ENCODE measurements around the gene SPC24. TPM values are rescaled to one million over a fixed set of nuclear protein-coding genes. Genes with fewer than 3 reads are reported as not detected.
"Not testable (repeated sequence)": the region's sequence is repeated elsewhere in the genome, so short reads cannot be mapped to it uniquely, and the experiment has no call there.

The SPC24 gene
- total and polyA plus RNA-seq, 8 donors = 0.20 to 1.4 (median 0.55) TPM

GRCh38 chr19:11190501-11190900, 34.9 kb upstream of the SPC24 start:
- DNase-seq (no peak), ATAC-seq (no peak), FAIRE-seq (no peak)
- H3K4me1 ChIP-seq = peaks cover 0 to 16% (median 0%) of the 10 kb centered on the region in 3 donors
- intact Hi-C loops (cut with DNase I) = no loop called here
- H3K4me3 ChIP-seq = no peak overlapping the region
- TF ChIP-seq, protein P1, sequence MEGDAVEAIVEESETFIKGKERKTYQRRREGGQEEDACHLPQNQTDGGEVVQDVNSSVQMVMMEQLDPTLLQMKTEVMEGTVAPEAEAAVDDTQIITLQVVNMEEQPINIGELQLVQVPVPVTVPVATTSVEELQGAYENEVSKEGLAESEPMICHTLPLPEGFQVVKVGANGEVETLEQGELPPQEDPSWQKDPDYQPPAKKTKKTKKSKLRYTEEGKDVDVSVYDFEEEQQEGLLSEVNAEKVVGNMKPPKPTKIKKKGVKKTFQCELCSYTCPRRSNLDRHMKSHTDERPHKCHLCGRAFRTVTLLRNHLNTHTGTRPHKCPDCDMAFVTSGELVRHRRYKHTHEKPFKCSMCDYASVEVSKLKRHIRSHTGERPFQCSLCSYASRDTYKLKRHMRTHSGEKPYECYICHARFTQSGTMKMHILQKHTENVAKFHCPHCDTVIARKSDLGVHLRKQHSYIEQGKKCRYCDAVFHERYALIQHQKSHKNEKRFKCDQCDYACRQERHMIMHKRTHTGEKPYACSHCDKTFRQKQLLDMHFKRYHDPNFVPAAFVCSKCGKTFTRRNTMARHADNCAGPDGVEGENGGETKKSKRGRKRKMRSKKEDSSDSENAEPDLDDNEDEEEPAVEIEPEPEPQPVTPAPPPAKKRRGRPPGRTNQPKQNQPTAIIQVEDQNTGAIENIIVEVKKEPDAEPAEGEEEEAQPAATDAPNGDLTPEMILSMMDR (IDR thresholded peaks at IDR 0.05) = no peak
- no peak overlapping the region for H3K27ac ChIP-seq
- 82 to 83% methylated on average over 8 of the region's 8 CpGs for WGBS, 2 donors
- H3K27me3 ChIP-seq = no peaks in the 10 kb centered on the region
- H3K9me3 ChIP-seq = no peaks in the 10 kb centered on the region
- peaks cover 0 to 18% (median 10%) of the 10 kb centered on the region in 3 donors for H3K36me3 ChIP-seq

DNA sequence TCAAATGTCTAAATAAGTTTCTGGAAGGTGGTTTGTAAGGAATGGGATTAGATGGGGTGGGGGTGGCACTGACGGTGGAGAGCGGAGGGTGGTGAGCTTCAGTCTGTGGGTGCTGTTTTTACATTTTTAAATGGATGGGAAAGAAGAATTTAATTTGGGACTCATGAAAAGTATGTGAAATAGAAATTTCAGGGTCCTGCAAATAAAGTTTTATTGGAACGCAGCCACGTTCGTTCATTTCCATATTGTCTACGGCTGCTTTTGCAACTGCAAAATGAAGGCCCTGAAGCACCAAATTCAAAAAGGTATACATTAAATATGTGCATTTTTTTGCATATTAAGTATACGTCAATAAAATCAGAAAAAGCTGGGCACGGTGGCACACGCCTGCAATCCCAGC, 31.9 kb upstream of the SPC24 start:
- FAIRE-seq = no peak
- Histone ChIP-seq H3K36me3 (peaks cover 0 to 6% (median 0%) of the 10 kb centered on the region in 3 donors), H3K27me3 (no peaks in the 10 kb centered on the region), H3K9me3 (no peaks in the 10 kb centered on the region), H3K4me3 (no peak overlapping the region), H3K27ac (no peak overlapping the region), H3K4me1 (peaks cover 0 to 25% (median 0%) of the 10 kb centered on the region in 3 donors)
- no peak for DNase-seq
- 90 to 97% methylated on average over 9 of the region's 9 CpGs for WGBS, 2 donors
- TF ChIP-seq, protein P1 (IDR thresholded peaks at IDR 0.05) = no peak
- intact Hi-C loops (cut with DNase I) = no loop called here
- no peak for ATAC-seq

- Histone ChIP-seq H3K36me3 (peaks cover 0 to 3% (median 0%) of the 10 kb centered on the region in 3 donors), H3K9me3 (no peaks in the 10 kb centered on the region), H3K27me3 (no peaks in the 10 kb centered on the region), H3K4me3 (no peak overlapping the region), H3K4me1 (peaks cover 0 to 16% (median 0%) of the 10 kb centered on the region in 3 donors), H3K27ac (no peak overlapping the region)
- 94 to 100% methylated on average over 1 of the region's 1 CpG for WGBS, 2 donors
- ATAC-seq = no peak
- intact Hi-C loops (cut with DNase I) = no loop called here
- TF ChIP-seq, protein P1 (IDR thresholded peaks at IDR 0.05) = no peak
- DNase-seq = no peak
- FAIRE-seq = no peak
These were observed 27.4 kb upstream of the SPC24 start for GRCh38 chr19:11182994-11183393.

DNA sequence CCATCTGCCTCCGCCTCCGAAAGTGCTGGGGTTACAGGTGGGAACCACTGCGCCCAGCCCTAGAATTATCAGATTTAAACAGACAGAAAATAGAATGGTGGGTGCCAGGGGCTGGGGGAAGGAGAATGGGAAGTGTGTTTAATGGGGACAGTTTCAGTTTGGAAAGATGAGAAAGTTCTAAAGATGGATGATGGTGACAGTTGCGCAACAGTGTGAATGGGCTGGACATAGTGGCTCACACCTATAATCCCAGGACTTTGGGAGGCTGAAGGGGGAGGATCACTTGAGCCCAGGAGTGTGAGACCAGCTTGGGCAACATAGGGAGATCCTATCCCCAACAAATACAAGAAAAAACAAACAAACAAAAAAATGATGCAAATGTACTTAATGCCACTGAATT, 25.9 kb upstream of the SPC24 start:
- no peak for FAIRE-seq
- intact Hi-C loops (cut with DNase I) = no loop called here

DNA sequence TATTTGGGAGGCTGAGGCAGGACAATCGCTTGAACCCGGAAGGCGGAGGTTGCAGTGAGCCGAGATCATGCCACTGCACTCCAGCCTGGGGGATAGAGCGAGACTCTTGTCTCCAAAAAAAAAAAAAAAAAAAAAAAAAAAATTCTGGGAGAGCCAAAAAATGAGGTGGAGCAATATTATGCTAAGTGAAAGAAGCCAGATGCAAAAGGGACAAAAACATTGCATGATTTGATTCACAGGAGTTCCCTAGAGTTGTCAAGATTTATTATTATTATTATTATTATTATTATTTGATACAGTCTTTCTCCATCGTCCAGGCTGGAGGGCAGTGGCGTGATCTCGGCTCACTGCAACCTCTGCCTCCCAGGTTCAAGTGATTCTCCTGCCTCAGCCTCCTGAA, 25.4 kb upstream of the SPC24 start:
- H3K9me3 ChIP-seq; H3K4me3 ChIP-seq; ATAC-seq; DNase-seq; intact Hi-C loops (cut with DNase I); H3K36me3 ChIP-seq; H3K27me3 ChIP-seq; H3K27ac ChIP-seq; FAIRE-seq: not testable (repeated sequence)
- H3K4me1 ChIP-seq = peaks cover 0 to 14% (median 0%) of the 10 kb centered on the region in 3 donors
- WGBS, 2 donors = 89 to 90% methylated on average over 8 of the region's 8 CpGs

More for the DNA sequence above, 25.9 kb upstream of the SPC24 start:
- H3K9me3 ChIP-seq = no peaks in the 10 kb centered on the region
- H3K4me1 ChIP-seq = peaks cover 0 to 16% (median 0%) of the 10 kb centered on the region in 3 donors
- 93 to 95% methylated on average over 4 of the region's 4 CpGs for WGBS, 2 donors
- no peak for ATAC-seq
- no peaks in the 10 kb centered on the region for H3K27me3 ChIP-seq
- H3K27ac ChIP-seq = no peak overlapping the region
- H3K36me3 ChIP-seq = peaks cover 0 to 3% (median 3%) of the 10 kb centered on the region in 3 donors
- no peak for DNase-seq
- no peak overlapping the region for H3K4me3 ChIP-seq
- TF ChIP-seq, protein P1 (IDR thresholded peaks at IDR 0.05) = no peak

Measured in pancreas (tissue), 10 donors.